DMS79 (cell line): Measurements from ENCODE around the gene OR6V1.
"Not testable (repeated sequence)": the region's sequence is repeated elsewhere in the genome, so short reads cannot be mapped to it uniquely, and the experiment has no call there.

ENCODE experiments used
- DNase-seq: peaks from one replicate; lab custom pipeline; 2025; lab: John Stamatoyannopoulos, UW

Gene OR6V1

GRCh38 chr7:143042790-143043271 is 9.3 kb upstream of the OR6V1 start:
- DNase-seq, result no peak

- no peak for DNase-seq
Observed at GRCh38 chr7:143043391-143043790, 8.8 kb upstream of the OR6V1 start.

GRCh38 chr7:143046426-143046851 is 5.7 kb upstream of the OR6V1 start:
- no peak for DNase-seq

- no peak for DNase-seq
Observed at GRCh38 chr7:143047326-143047725, 4.8 kb upstream of the OR6V1 start.

- no peak for DNase-seq
Observed at GRCh38 chr7:143048827-143049226, 3.3 kb upstream of the OR6V1 start.

- no peak for DNase-seq
Observed at GRCh38 chr7:143049362-143049761, 2.8 kb upstream of the OR6V1 start.

- DNase-seq, result no peak
Observed at GRCh38 chr7:143050931-143051330, 1.2 kb upstream of the OR6V1 start.

- no peak for DNase-seq
Observed at GRCh38 chr7:143054621-143055020, 2.5 kb downstream of the OR6V1 start.

GRCh38 chr7:143055754-143056153 is 3.6 kb downstream of the OR6V1 start:
- no peak for DNase-seq

- DNase-seq, result no peak
Observed at GRCh38 chr7:143063741-143064140, 11.6 kb downstream of the OR6V1 start.

- DNase-seq, result no peak
Observed at GRCh38 chr7:143068446-143068845, 16.3 kb downstream of the OR6V1 start.

- no peak for DNase-seq
Observed at GRCh38 chr7:143069912-143070500, 17.9 kb downstream of the OR6V1 start.

GRCh38 chr7:143073556-143073955 is 21.4 kb downstream of the OR6V1 start:
- DNase-seq, result no peak

- DNase-seq, result no peak
Observed at GRCh38 chr7:143074141-143074540, 22.0 kb downstream of the OR6V1 start.

GRCh38 chr7:143085109-143085508 is 33.0 kb downstream of the OR6V1 start:
- no peak for DNase-seq

- DNase-seq, result not testable (repeated sequence)
Observed at GRCh38 chr7:143085610-143086009, 33.5 kb downstream of the OR6V1 start.

GRCh38 chr7:143088549-143089231 is 36.5 kb downstream of the OR6V1 start:
- not testable (repeated sequence) for DNase-seq

- no peak for DNase-seq
Observed at GRCh38 chr7:143096146-143096545, 44.0 kb downstream of the OR6V1 start.

- DNase-seq, result not testable (repeated sequence)
Observed at GRCh38 chr7:143099579-143099978, 47.4 kb downstream of the OR6V1 start.
